GM12878 (cell line): Measurements from ENCODE around the gene ITGA5. TPM values are rescaled to one million over a fixed set of nuclear protein-coding genes. Genes with fewer than 3 reads are reported as not detected.

Experiments used
- ATAC-seq: fragments of 200-7000 bp; cut with Tn5 transposase; 3 replicates; pipeline ENCODE4 v1.9.1; 2020; ENCODE audit warnings: mild to moderate bottlenecking, moderate library complexity
- Bru-seq: library from RNA; stranded (reverse); fragments of 400-500 nt; gene quantifications from one replicate; lab custom pipeline; 2021; lab: Mats Ljungman, UMichigan
- BruChase-seq, 2 experiments: library from RNA; stranded (reverse); fragments of 400-500 nt; gene quantifications; one replicate each; lab custom pipeline; 2021; lab: Mats Ljungman, UMichigan
- BruUV-seq: library from RNA; stranded (reverse); fragments of 400-500 nt; replicated peaks from 2 replicates; lab custom pipeline; 2021; lab: Mats Ljungman, UMichigan
- CTCF ChIA-PET: fragments of 300-600 bp; sonication (Branson Sonifier 250); formaldehyde crosslinking; extraction: SDS; loops from one replicate; lab custom pipeline; 2021; ENCODE audit warnings: inconsistent platforms; lab: Yijun Ruan, JAX
- POLR2A ChIA-PET: fragments of 350-600 bp; formaldehyde crosslinking; extraction: SDS; loops from one replicate; lab custom pipeline; 2021; ENCODE audit warnings: inconsistent platforms; lab: Charles Lee
- RAD21 ChIA-PET: fragments of 300-600 bp; sonication (Branson Sonifier 250); formaldehyde crosslinking; loops from one replicate; lab custom pipeline; 2023; ENCODE audit warnings: antibody characterized with exemption; ENCODE audit not compliant: unreplicated experiment; lab: Charles Lee
- SMC1A ChIA-PET: fragments of 300-600 bp; sonication (Branson Sonifier 250); formaldehyde crosslinking; loops from one replicate; lab custom pipeline; 2023; ENCODE audit not compliant: unreplicated experiment, uncharacterized antibody; lab: Charles Lee
- DNase-seq: peaks from one replicate; pipeline ENCODE4 v3.0.0-alpha.2; 2011; ENCODE audit warnings: low read depth, low spot score
- FAIRE-seq: peaks from 3 replicates; lab custom pipeline; 2011; peaks lifted over from hg19 to GRCh38; lab: Jason Lieb, UNC
- H2AFZ ChIP-seq: 2 replicates; pipeline ENCODE4 v1.6.0; 2011; ENCODE audit warnings: low read depth, low read length, control low read depth; ENCODE audit not compliant: control insufficient read depth
- H3K27ac ChIP-seq: 2 replicates; pipeline ENCODE4 v1.5.1; 2011; ENCODE audit warnings: control low read depth; ENCODE audit not compliant: control insufficient read depth, insufficient read depth
- H3K27me3 ChIP-seq, 2 experiments: replicated peaks in 1 of 2; 2 replicates each; pipeline versions ENCODE4 v1.6.0 to v1.6.1; 2011; ENCODE audit warnings: low read length in 1 of 2; ENCODE audit not compliant: control insufficient read depth in 2 of 2, insufficient read depth in 2 of 2
- H3K36me3 ChIP-seq, 2 experiments: 2 replicates each; pipeline ENCODE4 v1.5.1; 2011; ENCODE audit warnings: low read length in 1 of 2; ENCODE audit not compliant: control insufficient read depth in 2 of 2, insufficient read depth in 2 of 2
- H3K4me1 ChIP-seq: 2 replicates; pipeline ENCODE4 v1.6.1; 2011; ENCODE audit warnings: mild to moderate bottlenecking, low read length, moderate library complexity, mixed read lengths; ENCODE audit not compliant: control insufficient read depth, insufficient read depth
- H3K4me2 ChIP-seq: 2 replicates; pipeline ENCODE4 v1.6.0; 2011; ENCODE audit warnings: control low read depth; ENCODE audit not compliant: control insufficient read depth, insufficient read depth
- H3K4me3 ChIP-seq: fragments of 200-600 bp; sonication (generic); 2 replicates; pipeline ENCODE4 v1.5.1; 2016
- H3K79me2 ChIP-seq: 2 replicates; pipeline ENCODE4 v1.6.0; 2011; ENCODE audit warnings: low read length; ENCODE audit not compliant: control insufficient read depth, insufficient read depth
- H3K9ac ChIP-seq: 2 replicates; pipeline ENCODE4 v1.8.0; 2011; ENCODE audit warnings: low read length, control low read depth, mixed read lengths; ENCODE audit not compliant: control insufficient read depth, insufficient read depth
- H3K9me3 ChIP-seq: replicated peaks from 3 replicates; pipeline ENCODE4 v1.5.1; 2011; ENCODE audit warnings: mild to moderate bottlenecking, low read length; ENCODE audit not compliant: control insufficient read depth, insufficient read depth
- H4K20me1 ChIP-seq: 2 replicates; pipeline ENCODE4 v1.6.0; 2011; ENCODE audit not compliant: control insufficient read depth, insufficient read depth
- BMI1 ChIP-seq: fragments of 450-650 bp; IDR thresholded peaks from 2 replicates; pipeline ENCODE4 v1.6.1; 2016; ENCODE audit warnings: mild to moderate bottlenecking, moderate library complexity, borderline replicate concordance
- DPF2 ChIP-seq: fragments of 450-650 bp; IDR thresholded peaks from 2 replicates; pipeline ENCODE4 v1.6.1; 2017; ENCODE audit warnings: mild to moderate bottlenecking
- FOS ChIP-seq: IDR thresholded peaks from 3 replicates; pipeline ENCODE4 v1.6.1; 2011; ENCODE audit warnings: borderline replicate concordance; ENCODE audit not compliant: insufficient read length; ENCODE audit errors: extremely low read depth
- IKZF1 ChIP-seq: fragments of 450-650 bp; conservative IDR thresholded peaks from 2 replicates; pipeline ENCODE4 v1.6.1; 2017; ENCODE audit warnings: antibody characterized with exemption, mild to moderate bottlenecking
- IKZF2 ChIP-seq, 2 experiments: fragments of 450-650 bp; IDR thresholded peaks; 2 replicates each; pipeline ENCODE4 v1.6.1; 2017; ENCODE audit warnings: mild to moderate bottlenecking in 2 of 2, moderate library complexity in 2 of 2
- NR2F1 ChIP-seq: fragments of 450-650 bp; conservative IDR thresholded peaks from 2 replicates; pipeline ENCODE4 v1.6.1; 2017; ENCODE audit warnings: mild to moderate bottlenecking
- SUZ12 ChIP-seq: fragments of 200-600 bp; sonication (generic); IDR thresholded peaks from one replicate; pipeline ENCODE4 v1.6.1; 2018; ENCODE audit warnings: antibody characterized with exemption, mild to moderate bottlenecking; ENCODE audit not compliant: unreplicated experiment
- ZZZ3 ChIP-seq: IDR thresholded peaks from 2 replicates; pipeline ENCODE4 v1.6.1; 2011; ENCODE audit warnings: low read depth; ENCODE audit not compliant: control insufficient read depth, insufficient read length
- WGBS: methylation state at CpG from one replicate; pipeline ENCODE4 v1.1.6; 2016; ENCODE audit warnings: low lambda C conversion rate; ENCODE audit not compliant: insufficient replicate concordance, insufficient coverage; ENCODE audit errors: missing lambda C conversion rate; 5-methylcytosine and 5-hydroxymethylcytosine counted together
- in situ Hi-C: fragments of 300-500 bp; cut with MboI; formaldehyde crosslinking; loops from 9 replicates; pipeline ENCODE4 v1.14.3; 2018; ENCODE audit warnings: mixed read lengths
- intact Hi-C: fragments of 100-400 bp; cut with micrococcal nuclease; formaldehyde crosslinking; loops from one replicate; pipeline ENCODE4 v1.14.2; 2022; ENCODE audit not compliant: unreplicated experiment
- long read RNA-seq, 2 experiments: library from polyadenylated mRNA; unstranded; transcript quantifications; one replicate each; pipeline ENCODE4 v2.0.0, GENCODE V29; 2019 to 2020
- polyA minus RNA-seq, 3 experiments: library from RNA; depleted of rRNA, polyadenylated mRNA; stranded (reverse); fragments of >200 nt; gene quantifications; 2 replicates each; pipeline ENCODE4 v1.2.3, GENCODE V29; 2011
- polyA plus RNA-seq, 11 experiments: library from polyadenylated mRNA; depleted of rRNA in 4 of 11; unstranded in 6 of 11; stranded (reverse) in 5 of 11; fragments of >200 nt; fragmentation: Nextera tagmentation in 4 of 11; fragmentation: Illumina TruSeq in 1 of 11; extraction: Ambion mirVana in 4 of 11; extraction: Trizol in 1 of 11; gene quantifications; 1 replicate in 1 of 11; 2 replicates in 10 of 11; pipeline versions ENCODE4 v1.2.1 to v1.2.3, GENCODE V29; 2011 to 2016; ENCODE audit warnings: inconsistent platforms in 2 of 11, missing spikeins in 2 of 11, low read depth in 1 of 11
- total RNA-seq, 4 experiments: library from RNA; depleted of rRNA in 3 of 4; stranded (reverse); fragments of >200 nt in 3 of 4; fragmentation: Illumina TruSeq in 1 of 4; extraction: Trizol in 1 of 4; gene quantifications; 2 replicates each; pipeline versions ENCODE4 v1.2.1 to v1.2.3, GENCODE V29; 2013 to 2021
- TF ChIP-seq, protein P1 (sequence below): fragments of 450-650 bp; IDR thresholded peaks from 2 replicates; pipeline ENCODE4 v1.6.1; 2017; ENCODE audit warnings: mild to moderate bottlenecking, moderate library complexity
- TF ChIP-seq, protein P2 (sequence below): fragments of 450-650 bp; IDR thresholded peaks from 2 replicates; pipeline ENCODE4 v1.6.1; 2017; ENCODE audit warnings: antibody characterized with exemption, mild to moderate bottlenecking, moderate library complexity

ITGA5 gene
- 7.6 and 13.2 TPM in 2 replicates for total RNA-seq (2013; cell fraction: nucleolus; rRNA removed)
- total RNA-seq (2014; rRNA removed) (0.73 and 0.98 TPM in 2 replicates), total RNA-seq (2014; rRNA removed; fragmentation: Illumina TruSeq; extraction: Trizol) (0.41 and 0.58 TPM in 2 replicates), total RNA-seq (2021) (1.2 and 1.5 TPM in 2 replicates), polyA plus RNA-seq (2011; rRNA removed) (13.9 and 22.5 TPM in 2 replicates), polyA plus RNA-seq (2014; fragmentation: Illumina TruSeq; extraction: Trizol) (0.90 and 1.3 TPM in 2 replicates), polyA plus RNA-seq (2014; fragmentation: Nextera tagmentation; extraction: Ambion mirVana) (under 1 TPM; 0.15 to 0.31 TPM), polyA plus RNA-seq (2014; rRNA removed) (0.49 and 0.64 TPM in 2 replicates), polyA plus RNA-seq (2016; fragmentation: Nextera tagmentation; extraction: Ambion mirVana) (under 1 TPM; 0.23 to 0.35 TPM), polyA minus RNA-seq (2011; rRNA and poly(A)+ RNA removed) (35.0 and 45.0 TPM in 2 replicates), Bru-seq, nascent RNA (percentile 52 among the genes with signal in this experiment), BruChase-seq, experiment 1, labeled RNA remaining after a 6-hour chase (percentile 60 among the genes with signal in this experiment), BruChase-seq, experiment 2, labeled RNA remaining after a 2-hour chase (percentile 60 among the genes with signal in this experiment)
- polyA plus RNA-seq (2011; ENCODE audit: low read depth) = 1.2 TPM
- 18.0 and 19.9 TPM in 2 replicates for polyA plus RNA-seq (2011; cell fraction: cytosol; rRNA removed)
- 79.1 and 138 TPM in 2 replicates for polyA plus RNA-seq (2011; cell fraction: nucleus; rRNA removed)
- 1.0 and 2.1 TPM in 2 replicates for polyA plus RNA-seq (2012)
- polyA minus RNA-seq (2011; cell fraction: cytosol; rRNA and poly(A)+ RNA removed) = 12.2 TPM in 2 replicates
- 51.4 and 65.2 TPM in 2 replicates for polyA minus RNA-seq (2011; cell fraction: nucleus; rRNA and poly(A)+ RNA removed)
- long read RNA-seq, experiment 1, partial matches to known transcripts = 1 of 3 reads
- long read RNA-seq, experiment 1, other reads (novel, unspliced or antisense) = 2 of 3 reads
- long read RNA-seq, experiment 2, partial matches to known transcripts = 0 of 3 reads
- long read RNA-seq, experiment 2, other reads (novel, unspliced or antisense) = 3 of 3 reads

DNA sequence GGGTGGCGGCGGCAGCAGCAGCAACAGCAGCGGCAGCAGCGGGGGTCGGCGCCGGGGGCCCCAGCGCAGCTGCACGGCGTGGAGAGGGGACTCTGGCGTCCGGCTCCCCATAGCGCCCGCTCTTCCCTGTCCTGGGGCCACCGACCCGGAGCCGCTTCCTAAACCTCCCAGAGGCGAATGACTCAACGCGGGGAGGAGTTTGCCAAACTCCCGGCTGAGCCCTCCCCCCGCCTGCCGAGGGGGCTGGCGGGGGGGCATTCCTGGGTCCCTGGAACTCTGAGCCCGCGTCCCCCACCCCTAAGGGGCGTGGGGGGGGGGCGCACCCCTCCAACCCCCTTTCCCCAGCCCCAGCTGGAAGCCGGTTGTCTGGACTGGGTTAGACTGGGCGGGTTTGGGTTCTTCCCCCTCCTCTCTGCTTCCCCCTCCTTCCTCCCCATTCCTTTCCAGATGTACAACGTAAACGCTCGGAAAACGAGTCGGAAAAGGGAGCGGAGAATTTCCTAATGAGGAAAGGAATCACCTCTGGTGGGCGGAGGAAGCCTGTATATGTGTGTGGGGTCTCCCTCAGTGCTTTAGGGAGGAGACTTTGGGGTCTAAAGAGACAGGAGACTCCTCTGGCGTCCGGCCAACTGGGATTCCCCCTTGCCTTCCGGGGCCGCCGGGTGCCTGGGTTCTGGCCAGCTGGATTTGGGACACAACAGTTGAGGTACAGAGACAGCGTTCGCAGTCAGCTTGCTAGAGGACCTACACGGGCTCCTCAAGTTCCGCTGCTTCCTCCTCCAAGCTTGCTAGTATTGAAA lies at the start of gene ITGA5:
ITGA5 (minus strand) TSS at position 179 of the 800 bp plus-strand sequence; CDS start at position 111, 68 bp downstream.
- Histone ChIP-seq H3K27ac (no peak within 1 kb of the TSS), H3K36me3 (no peaks in the 10 kb centered on the region), H3K79me2 (no peaks in the 10 kb centered on the region), H4K20me1 (no peaks in the 10 kb centered on the region), H3K9me3 (no peaks in the 10 kb centered on the region), H3K27me3 (peaks cover 4 to 16% of the 10 kb centered on the region in 2 experiments), H2AFZ (no peak within 1 kb of the TSS), H3K4me3 (peak within 1 kb of the TSS; percentile 32; the same call in 1 of the 2 replicates), H3K4me2 (peak within 1 kb of the TSS; percentile 30; the same call in 1 of the 2 replicates), H3K9ac (no peak within 1 kb of the TSS), H3K4me1 (no peaks in the 10 kb centered on the region)
- RAD21 ChIA-PET = interaction anchor here (1.3 to 2.8 kb wide), 4 partner anchors 14 to 19 kb away, joined by 3 to 22 read pairs (median 7); no protein-coding TSS in a partner anchor
- POLR2A ChIA-PET = interaction anchor here (1.1 to 8.4 kb wide), 3 partner anchors 11 to 60 kb away, joined by 4 to 41 read pairs (median 9); no protein-coding TSS in a partner anchor
- BruUV-seq = no TSS peak
- no peak for DNase-seq
- FAIRE-seq = no peak
- SMC1A ChIA-PET = interaction anchor here (1.3 to 7.5 kb wide), 6 partner anchors 13 to 39 kb away, joined by 5 to 69 read pairs (median 18); no protein-coding TSS in a partner anchor
- WGBS = 14% methylated on average over 31 of the region's 46 CpGs
- ATAC-seq = peak; percentile 16
- CTCF ChIA-PET = interaction anchor here (0.9 to 13.8 kb wide), 4 partner anchors 10 to 20 kb away, joined by 3 to 251 read pairs (median 77); no protein-coding TSS in a partner anchor
- in situ Hi-C loops = no loop called here
- intact Hi-C loops = no loop called here
- peak; percentile 96 for TF ChIP-seq SUZ12
- TF ChIP-seq FOS = no peak
- TF ChIP-seq IKZF1 = peak; percentile 79
- peak; percentile 40 for TF ChIP-seq DPF2
- TF ChIP-seq, protein P1, sequence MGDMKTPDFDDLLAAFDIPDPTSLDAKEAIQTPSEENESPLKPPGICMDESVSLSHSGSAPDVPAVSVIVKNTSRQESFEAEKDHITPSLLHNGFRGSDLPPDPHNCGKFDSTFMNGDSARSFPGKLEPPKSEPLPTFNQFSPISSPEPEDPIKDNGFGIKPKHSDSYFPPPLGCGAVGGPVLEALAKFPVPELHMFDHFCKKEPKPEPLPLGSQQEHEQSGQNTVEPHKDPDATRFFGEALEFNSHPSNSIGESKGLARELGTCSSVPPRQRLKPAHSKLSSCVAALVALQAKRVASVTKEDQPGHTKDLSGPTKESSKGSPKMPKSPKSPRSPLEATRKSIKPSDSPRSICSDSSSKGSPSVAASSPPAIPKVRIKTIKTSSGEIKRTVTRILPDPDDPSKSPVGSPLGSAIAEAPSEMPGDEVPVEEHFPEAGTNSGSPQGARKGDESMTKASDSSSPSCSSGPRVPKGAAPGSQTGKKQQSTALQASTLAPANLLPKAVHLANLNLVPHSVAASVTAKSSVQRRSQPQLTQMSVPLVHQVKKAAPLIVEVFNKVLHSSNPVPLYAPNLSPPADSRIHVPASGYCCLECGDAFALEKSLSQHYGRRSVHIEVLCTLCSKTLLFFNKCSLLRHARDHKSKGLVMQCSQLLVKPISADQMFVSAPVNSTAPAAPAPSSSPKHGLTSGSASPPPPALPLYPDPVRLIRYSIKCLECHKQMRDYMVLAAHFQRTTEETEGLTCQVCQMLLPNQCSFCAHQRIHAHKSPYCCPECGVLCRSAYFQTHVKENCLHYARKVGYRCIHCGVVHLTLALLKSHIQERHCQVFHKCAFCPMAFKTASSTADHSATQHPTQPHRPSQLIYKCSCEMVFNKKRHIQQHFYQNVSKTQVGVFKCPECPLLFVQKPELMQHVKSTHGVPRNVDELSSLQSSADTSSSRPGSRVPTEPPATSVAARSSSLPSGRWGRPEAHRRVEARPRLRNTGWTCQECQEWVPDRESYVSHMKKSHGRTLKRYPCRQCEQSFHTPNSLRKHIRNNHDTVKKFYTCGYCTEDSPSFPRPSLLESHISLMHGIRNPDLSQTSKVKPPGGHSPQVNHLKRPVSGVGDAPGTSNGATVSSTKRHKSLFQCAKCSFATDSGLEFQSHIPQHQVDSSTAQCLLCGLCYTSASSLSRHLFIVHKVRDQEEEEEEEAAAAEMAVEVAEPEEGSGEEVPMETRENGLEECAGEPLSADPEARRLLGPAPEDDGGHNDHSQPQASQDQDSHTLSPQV = no peak
- peak in 1 of 2 experiments; percentile 37; a peak in 2 of 4 replicates for TF ChIP-seq IKZF2 (IDR thresholded peaks at IDR 0.05)
- no peak for TF ChIP-seq ZZZ3
- TF ChIP-seq, protein P2, sequence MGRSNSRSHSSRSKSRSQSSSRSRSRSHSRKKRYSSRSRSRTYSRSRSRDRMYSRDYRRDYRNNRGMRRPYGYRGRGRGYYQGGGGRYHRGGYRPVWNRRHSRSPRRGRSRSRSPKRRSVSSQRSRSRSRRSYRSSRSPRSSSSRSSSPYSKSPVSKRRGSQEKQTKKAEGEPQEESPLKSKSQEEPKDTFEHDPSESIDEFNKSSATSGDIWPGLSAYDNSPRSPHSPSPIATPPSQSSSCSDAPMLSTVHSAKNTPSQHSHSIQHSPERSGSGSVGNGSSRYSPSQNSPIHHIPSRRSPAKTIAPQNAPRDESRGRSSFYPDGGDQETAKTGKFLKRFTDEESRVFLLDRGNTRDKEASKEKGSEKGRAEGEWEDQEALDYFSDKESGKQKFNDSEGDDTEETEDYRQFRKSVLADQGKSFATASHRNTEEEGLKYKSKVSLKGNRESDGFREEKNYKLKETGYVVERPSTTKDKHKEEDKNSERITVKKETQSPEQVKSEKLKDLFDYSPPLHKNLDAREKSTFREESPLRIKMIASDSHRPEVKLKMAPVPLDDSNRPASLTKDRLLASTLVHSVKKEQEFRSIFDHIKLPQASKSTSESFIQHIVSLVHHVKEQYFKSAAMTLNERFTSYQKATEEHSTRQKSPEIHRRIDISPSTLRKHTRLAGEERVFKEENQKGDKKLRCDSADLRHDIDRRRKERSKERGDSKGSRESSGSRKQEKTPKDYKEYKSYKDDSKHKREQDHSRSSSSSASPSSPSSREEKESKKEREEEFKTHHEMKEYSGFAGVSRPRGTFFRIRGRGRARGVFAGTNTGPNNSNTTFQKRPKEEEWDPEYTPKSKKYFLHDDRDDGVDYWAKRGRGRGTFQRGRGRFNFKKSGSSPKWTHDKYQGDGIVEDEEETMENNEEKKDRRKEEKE = no peak
- no peak for TF ChIP-seq BMI1
- peak; percentile 34 for TF ChIP-seq NR2F1
